ENCODE data around the gene NODAL. TPM values are rescaled to one million over a fixed set of nuclear protein-coding genes. Genes with fewer than 3 reads are reported as not detected.

Gene NODAL
- total RNA-seq, 1 experiment from 2014 or later = not detected

DNA sequence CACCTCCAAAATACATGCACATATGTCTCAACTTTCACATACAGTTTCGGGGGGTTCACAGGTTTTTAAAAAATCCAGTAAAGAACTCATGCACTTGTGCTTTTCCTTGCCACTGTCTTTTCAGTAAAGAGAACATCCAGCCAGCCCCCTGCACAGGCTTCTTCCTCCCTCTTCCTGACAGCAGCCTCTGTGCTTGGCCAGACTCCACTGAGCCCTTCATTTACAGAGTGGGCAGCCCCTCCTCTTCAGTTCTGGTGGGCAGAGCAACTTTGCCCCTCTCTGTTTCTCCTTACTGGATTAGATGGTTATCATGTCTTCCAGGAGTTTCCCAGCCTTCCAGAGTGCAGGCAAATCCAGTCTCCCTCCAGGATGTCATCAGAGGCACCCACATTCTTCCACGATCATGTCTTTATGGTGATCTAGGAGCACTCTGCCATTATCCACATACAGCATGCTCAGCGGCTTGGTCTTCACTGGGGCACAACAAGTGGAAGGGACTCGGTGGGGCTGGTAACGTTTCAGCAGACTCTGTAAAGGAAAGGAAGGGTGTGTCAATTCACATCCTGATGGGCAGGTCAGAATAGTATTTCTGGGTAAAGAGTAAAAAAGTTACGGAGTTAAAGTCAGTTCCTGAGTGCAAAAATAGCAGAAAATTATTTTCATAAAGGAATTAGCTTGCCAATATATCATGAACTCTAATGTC is 8.8 kb downstream of the NODAL start:
- Histone ChIP-seq H3K4me1 (replicated peaks; ENCODE audit: insufficient read depth) (no peaks in the 10 kb centered on the region), H3K9me2 (ENCODE audit: insufficient read depth) (no peaks in the 10 kb centered on the region), H3F3A (ENCODE audit: insufficient read depth, low read depth) (0 out of 2 replicates have a peak, but pooled peaks cover 6% of the 10 kb centered on the region), H3K79me2 (ENCODE audit: low read depth) (no peaks in the 10 kb centered on the region), H3K4me2 (no peak overlapping the region), H3K27me3 (ENCODE audit: insufficient read depth, low read depth) (no peaks in the 10 kb centered on the region), H3K9me3 (ENCODE audit: insufficient read depth, low read depth) (no peaks in the 10 kb centered on the region), H2AFZ (no peak overlapping the region), H3K27ac (no peak overlapping the region), H3K36me3 (ENCODE audit: low read depth) (peaks cover 6% of the 10 kb centered on the region; the same call in 1 of the 2 replicates), H3K4me3 (no peak overlapping the region), H4K20me1 (ENCODE audit: insufficient read depth) (no peaks in the 10 kb centered on the region; the same call in 1 of the 2 replicates)
- TF ChIP-seq EZH2 (IDR thresholded peaks at IDR 0.05; ENCODE audit: low read depth) = no peak
- TF ChIP-seq, protein P1, sequence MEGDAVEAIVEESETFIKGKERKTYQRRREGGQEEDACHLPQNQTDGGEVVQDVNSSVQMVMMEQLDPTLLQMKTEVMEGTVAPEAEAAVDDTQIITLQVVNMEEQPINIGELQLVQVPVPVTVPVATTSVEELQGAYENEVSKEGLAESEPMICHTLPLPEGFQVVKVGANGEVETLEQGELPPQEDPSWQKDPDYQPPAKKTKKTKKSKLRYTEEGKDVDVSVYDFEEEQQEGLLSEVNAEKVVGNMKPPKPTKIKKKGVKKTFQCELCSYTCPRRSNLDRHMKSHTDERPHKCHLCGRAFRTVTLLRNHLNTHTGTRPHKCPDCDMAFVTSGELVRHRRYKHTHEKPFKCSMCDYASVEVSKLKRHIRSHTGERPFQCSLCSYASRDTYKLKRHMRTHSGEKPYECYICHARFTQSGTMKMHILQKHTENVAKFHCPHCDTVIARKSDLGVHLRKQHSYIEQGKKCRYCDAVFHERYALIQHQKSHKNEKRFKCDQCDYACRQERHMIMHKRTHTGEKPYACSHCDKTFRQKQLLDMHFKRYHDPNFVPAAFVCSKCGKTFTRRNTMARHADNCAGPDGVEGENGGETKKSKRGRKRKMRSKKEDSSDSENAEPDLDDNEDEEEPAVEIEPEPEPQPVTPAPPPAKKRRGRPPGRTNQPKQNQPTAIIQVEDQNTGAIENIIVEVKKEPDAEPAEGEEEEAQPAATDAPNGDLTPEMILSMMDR (conservative IDR thresholded peaks at IDR 0.05) = no peak
- BruUV-seq (replicated peaks) = TSS peak; percentile 5
- ChIA-PET CTCF (interaction anchor here (0.5 kb wide), 1 partner anchor 66 kb away, joined by 3 read pairs; no protein-coding TSS in a partner anchor), POLR2A (ENCODE audit: unreplicated experiment) (interaction anchor here (0.6 kb wide), 1 partner anchor 234 kb away, joined by 6 read pairs; no protein-coding TSS in a partner anchor)
- intact Hi-C loops (cut with micrococcal nuclease; ENCODE audit: unreplicated experiment) = no loop called here
- DNase-seq = no peak

DNA sequence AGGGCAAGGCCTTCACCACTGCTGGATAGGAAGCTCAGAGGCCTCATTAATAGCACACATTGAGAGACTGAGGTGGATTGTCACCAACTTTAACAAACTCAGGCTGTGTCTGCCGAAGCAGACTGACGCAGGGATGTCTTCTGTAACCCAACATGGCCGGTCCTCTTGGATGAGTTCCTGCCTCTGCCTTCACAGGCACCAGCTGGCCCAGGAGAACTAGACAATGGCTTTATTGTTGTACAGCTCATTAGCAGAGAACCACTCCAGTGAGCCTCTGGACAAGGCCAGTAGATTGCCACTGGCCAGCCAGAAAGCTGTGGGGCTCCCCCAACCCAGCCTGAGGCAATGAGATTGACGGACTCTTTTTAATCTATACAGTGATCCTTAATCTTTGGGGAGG is 9.4 kb downstream of the NODAL start:
- H3K27ac ChIP-seq = no peak overlapping the region
- POLR2A ChIA-PET (ENCODE audit: unreplicated experiment) = no interaction called here
- no peaks in the 10 kb centered on the region for H3K9me3 ChIP-seq (ENCODE audit: insufficient read depth, low read depth)
- CTCF ChIA-PET = no interaction called here
- no peaks in the 10 kb centered on the region for H3K27me3 ChIP-seq (ENCODE audit: insufficient read depth, low read depth)
- intact Hi-C loops (cut with micrococcal nuclease; ENCODE audit: unreplicated experiment) = no loop called here
- TF ChIP-seq EZH2 (IDR thresholded peaks at IDR 0.05; ENCODE audit: low read depth) = no peak
- TF ChIP-seq, protein P1 (conservative IDR thresholded peaks at IDR 0.05) = no peak
- no peaks in the 10 kb centered on the region for H3K4me1 ChIP-seq (replicated peaks; ENCODE audit: insufficient read depth)
- H4K20me1 ChIP-seq (ENCODE audit: insufficient read depth) = peaks cover 4% of the 10 kb centered on the region
- no peak overlapping the region for H2AFZ ChIP-seq
- DNase-seq = no peak
- H3K4me3 ChIP-seq = no peak overlapping the region
- H3F3A ChIP-seq (ENCODE audit: insufficient read depth, low read depth) = 0 out of 2 replicates have a peak, but pooled peaks cover 6% of the 10 kb centered on the region
- no peaks in the 10 kb centered on the region for H3K9me2 ChIP-seq (ENCODE audit: insufficient read depth)
- H3K79me2 ChIP-seq (ENCODE audit: low read depth) = no peaks in the 10 kb centered on the region
- BruUV-seq (replicated peaks) = no TSS peak
- H3K36me3 ChIP-seq (ENCODE audit: low read depth) = peaks cover 9% of the 10 kb centered on the region; the same call in 1 of the 2 replicates
- H3K4me2 ChIP-seq = no peak overlapping the region

DNA sequence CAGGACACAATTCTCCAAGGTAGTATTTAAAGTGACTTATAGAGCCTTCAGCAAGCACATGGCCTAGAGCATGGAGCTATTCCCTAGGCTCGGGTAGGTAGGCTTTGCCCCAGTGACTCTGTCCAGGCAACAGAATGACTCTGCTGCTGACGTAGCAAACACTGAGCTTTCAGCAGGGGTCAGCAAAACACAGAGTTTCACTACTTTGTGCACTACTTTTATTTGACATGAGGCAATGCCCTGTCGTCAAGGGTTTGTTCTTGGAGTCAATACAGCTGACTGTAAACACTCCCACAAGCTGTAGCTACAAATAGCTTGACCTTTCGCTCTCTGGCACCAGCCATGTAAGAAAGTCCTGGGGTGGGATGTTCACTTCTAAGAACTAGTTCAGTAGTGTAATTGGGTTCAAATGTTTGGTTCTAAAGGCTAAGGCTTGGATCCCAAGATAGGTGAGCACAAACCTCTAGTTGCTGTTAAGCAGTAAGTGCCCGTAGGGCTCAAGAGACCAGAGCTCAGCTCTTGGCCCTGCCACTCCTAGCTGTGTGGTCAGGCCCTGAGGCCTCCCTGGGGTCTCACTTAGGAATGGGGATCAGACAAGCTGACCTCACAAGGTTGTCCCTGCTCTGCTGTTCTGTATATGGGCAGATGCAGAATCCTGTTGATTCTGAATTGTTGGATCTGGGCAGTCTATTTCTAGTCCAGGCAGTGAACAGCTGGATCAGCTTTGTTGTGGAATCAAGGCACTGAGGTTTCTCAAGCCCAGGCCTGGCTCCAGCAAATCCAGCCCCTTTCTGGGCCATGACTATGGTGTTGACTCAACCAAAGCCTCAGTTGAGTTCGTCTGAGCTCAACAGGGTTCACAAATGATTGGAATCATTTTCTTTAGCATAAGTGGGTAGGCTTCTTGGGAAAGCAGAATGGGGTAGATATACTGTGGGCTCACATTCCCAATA is 10.7 kb downstream of the NODAL start:
- H2AFZ ChIP-seq = no peak overlapping the region
- no peaks in the 10 kb centered on the region for H3K79me2 ChIP-seq (ENCODE audit: low read depth)
- H3K4me3 ChIP-seq = no peak overlapping the region
- peaks cover 10% of the 10 kb centered on the region for H4K20me1 ChIP-seq (ENCODE audit: insufficient read depth)
- no peaks in the 10 kb centered on the region for H3K9me3 ChIP-seq (ENCODE audit: insufficient read depth, low read depth)
- no peak overlapping the region for H3K27ac ChIP-seq
- H3K27me3 ChIP-seq (ENCODE audit: insufficient read depth, low read depth) = no peaks in the 10 kb centered on the region
- CTCF ChIA-PET = no interaction called here
- BruUV-seq (replicated peaks) = no TSS peak
- no peaks in the 10 kb centered on the region for H3K9me2 ChIP-seq (ENCODE audit: insufficient read depth)
- H3K4me2 ChIP-seq = no peak overlapping the region
- no peak for DNase-seq
- no peaks in the 10 kb centered on the region for H3K4me1 ChIP-seq (replicated peaks; ENCODE audit: insufficient read depth)
- peaks cover 13% of the 10 kb centered on the region for H3K36me3 ChIP-seq (ENCODE audit: low read depth)
- intact Hi-C loops (cut with micrococcal nuclease; ENCODE audit: unreplicated experiment) = no loop called here
- POLR2A ChIA-PET (ENCODE audit: unreplicated experiment) = no interaction called here
- TF ChIP-seq EZH2 (IDR thresholded peaks at IDR 0.05; ENCODE audit: low read depth) = no peak
- TF ChIP-seq, protein P1 (conservative IDR thresholded peaks at IDR 0.05) = no peak
- peaks cover 6% of the 10 kb centered on the region; the same call in 1 of the 2 replicates for H3F3A ChIP-seq (ENCODE audit: insufficient read depth, low read depth)
